Liver (tissue), 3 donors: ENCODE data around the gene METTL8.
"Not testable (repeated sequence)": the region's sequence is repeated elsewhere in the genome, so short reads cannot be mapped to it uniquely, and the experiment has no call there.

Source experiments
- EGR1 ChIP-seq, 2 donors: IDR thresholded peaks; 2 replicates each; pipeline ENCODE4 v1.6.1; 2016 to 2018; ENCODE audit warnings: antibody characterized with exemption in 2 of 2, low read depth in 2 of 2
- FOXA1 ChIP-seq: IDR thresholded peaks from 2 replicates; pipeline ENCODE4 v1.6.1; 2016; ENCODE audit warnings: antibody characterized with exemption
- JUND ChIP-seq, 2 donors: IDR thresholded peaks; 2 replicates each; pipeline ENCODE4 v1.6.1; 2016; ENCODE audit warnings: antibody characterized with exemption in 2 of 2
- MAX ChIP-seq: IDR thresholded peaks from 2 replicates; pipeline ENCODE4 v1.6.1; 2016; ENCODE audit warnings: antibody characterized with exemption
- NR2F2 ChIP-seq: IDR thresholded peaks from 2 replicates; pipeline ENCODE4 v1.6.1; 2016; ENCODE audit warnings: antibody characterized with exemption
- RXRA ChIP-seq, 2 donors: IDR thresholded peaks; 2 replicates each; pipeline ENCODE4 v1.6.1; 2017 to 2018; ENCODE audit warnings: antibody characterized with exemption in 2 of 2, mild to moderate bottlenecking in 1 of 2
- SP1 ChIP-seq: IDR thresholded peaks from 2 replicates; pipeline ENCODE4 v1.6.1; 2018; ENCODE audit warnings: antibody characterized with exemption, mild to moderate bottlenecking
- TF ChIP-seq, protein P1 (sequence below): fragments of 150-350 bp; IDR thresholded peaks from 2 replicates; pipeline ENCODE4 v1.5.1; 2017; ENCODE audit warnings: improper control_type of control experiment, low read depth, low read length; ENCODE audit not compliant: missing input control
- donor health status: healthy.
- donor health status: healthy.

- TF ChIP-seq, protein P1, sequence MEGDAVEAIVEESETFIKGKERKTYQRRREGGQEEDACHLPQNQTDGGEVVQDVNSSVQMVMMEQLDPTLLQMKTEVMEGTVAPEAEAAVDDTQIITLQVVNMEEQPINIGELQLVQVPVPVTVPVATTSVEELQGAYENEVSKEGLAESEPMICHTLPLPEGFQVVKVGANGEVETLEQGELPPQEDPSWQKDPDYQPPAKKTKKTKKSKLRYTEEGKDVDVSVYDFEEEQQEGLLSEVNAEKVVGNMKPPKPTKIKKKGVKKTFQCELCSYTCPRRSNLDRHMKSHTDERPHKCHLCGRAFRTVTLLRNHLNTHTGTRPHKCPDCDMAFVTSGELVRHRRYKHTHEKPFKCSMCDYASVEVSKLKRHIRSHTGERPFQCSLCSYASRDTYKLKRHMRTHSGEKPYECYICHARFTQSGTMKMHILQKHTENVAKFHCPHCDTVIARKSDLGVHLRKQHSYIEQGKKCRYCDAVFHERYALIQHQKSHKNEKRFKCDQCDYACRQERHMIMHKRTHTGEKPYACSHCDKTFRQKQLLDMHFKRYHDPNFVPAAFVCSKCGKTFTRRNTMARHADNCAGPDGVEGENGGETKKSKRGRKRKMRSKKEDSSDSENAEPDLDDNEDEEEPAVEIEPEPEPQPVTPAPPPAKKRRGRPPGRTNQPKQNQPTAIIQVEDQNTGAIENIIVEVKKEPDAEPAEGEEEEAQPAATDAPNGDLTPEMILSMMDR = not testable (repeated sequence)
- TF ChIP-seq FOXA1; SP1; JUND (IDR thresholded peaks at IDR 0.05); NR2F2; MAX; EGR1 (IDR thresholded peaks at IDR 0.05; ENCODE audit: low read depth in 2 of 2); RXRA (IDR thresholded peaks at IDR 0.05): not testable (repeated sequence)
Measured at GRCh38 chr2:171312182-171312581, 121.6 kb downstream of the METTL8 start.
